ENCODE measurements around the gene RGS14.
"Not testable (repeated sequence)": the region's sequence is repeated elsewhere in the genome, so short reads cannot be mapped to it uniquely, and the experiment has no call there.

GRCh38 chr5:177360740-177361139 lies 3.0 kb downstream of the RGS14 start:
- TF ChIP-seq CTCF (IDR thresholded peaks at IDR 0.05; ENCODE audit: extremely low read depth in 1 of 2, insufficient read depth in 1 of 2, low read depth in 1 of 2, low read length in 2 of 2); POLR2A (IDR thresholded peaks at IDR 0.05; ENCODE audit: low read depth, low read length); EZH2 (IDR thresholded peaks at IDR 0.05; ENCODE audit: borderline replicate concordance, low read depth, low read length, severe bottlenecking): not testable (repeated sequence)
